Measurements from ENCODE around the gene TRIM69. TPM values are rescaled to one million over a fixed set of nuclear protein-coding genes. Genes with fewer than 3 reads are reported as not detected.

Gene TRIM69
- total and polyA plus RNA-seq, 11 donors = 32.6 to 122 (median 57.2) TPM

- DNase-seq (no peak), ATAC-seq (no peak)
- intact Hi-C loops (cut with DNase I) = no loop called here
- TF ChIP-seq POLR2A (IDR thresholded peaks at IDR 0.05) (no peak), CTCF (IDR thresholded peaks at IDR 0.05) (no peak)
- H3K9me3 ChIP-seq = no peaks in the 10 kb centered on the region
- WGBS, 4 donors = 74 to 85% (median 76%) methylated on average over 1 of the region's 1 CpG
- peaks cover 0 to 12% (median 0%) of the 10 kb centered on the region in 12 donors for H3K4me1 ChIP-seq
- no peaks in the 10 kb centered on the region for H3K27me3 ChIP-seq
- H3K4me3 ChIP-seq = no peak overlapping the region
- H3K36me3 ChIP-seq = no peaks in the 10 kb centered on the region
- H3K27ac ChIP-seq = no peak overlapping the region
These were observed 66.0 kb downstream of the TRIM69 start for GRCh38 chr15:44802336-44802735.

DNA sequence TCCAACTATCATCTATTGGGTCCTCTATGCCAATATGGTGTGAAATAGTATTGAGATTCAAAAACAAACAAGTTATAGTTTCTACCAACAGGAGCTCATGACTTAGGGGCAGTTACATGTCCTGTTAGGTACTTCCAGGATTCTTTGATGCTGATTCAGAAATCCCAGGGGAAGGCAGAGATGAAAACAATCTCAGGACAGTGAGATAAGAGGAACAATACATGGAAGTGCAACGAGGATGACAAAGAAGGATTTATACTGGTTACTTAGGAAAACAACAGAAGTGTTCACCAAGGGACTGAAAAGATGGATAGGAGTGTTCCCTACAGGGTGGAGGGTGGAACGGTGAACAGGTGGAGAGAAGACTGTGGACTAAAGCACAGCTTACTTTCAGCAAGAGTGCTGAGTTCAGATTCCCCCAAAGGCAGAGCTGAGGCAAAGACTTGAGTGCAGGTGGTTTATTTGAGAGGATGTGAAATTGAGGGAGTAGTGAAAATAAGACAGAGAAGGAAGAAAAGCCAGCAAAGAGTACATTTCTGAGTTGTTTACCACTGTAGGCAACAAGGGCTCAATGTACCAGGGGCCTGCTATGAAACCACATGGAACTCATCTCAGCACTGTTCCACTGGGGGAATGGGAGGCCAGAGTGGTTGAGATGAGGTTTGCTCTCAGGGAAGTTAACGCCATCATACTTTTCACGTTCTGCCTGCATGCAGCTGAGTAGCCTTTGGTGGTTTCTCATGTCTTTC, 68.1 kb downstream of the TRIM69 start:
- intact Hi-C loops (cut with DNase I) = no loop called here
- Histone ChIP-seq H3K4me1 (peaks cover 0 to 12% (median 0%) of the 10 kb centered on the region in 12 donors), H3K9me3 (no peaks in the 10 kb centered on the region), H3K36me3 (no peaks in the 10 kb centered on the region), H3K4me3 (no peak overlapping the region), H3K27ac (no peak overlapping the region), H3K27me3 (no peaks in the 10 kb centered on the region)
- ATAC-seq (peak in 2 of 4 donors; percentile 20 to 34), DNase-seq (no peak)
- 71 to 79% (median 72%) methylated on average over 4 of the region's 4 CpGs for WGBS, 4 donors
- TF ChIP-seq POLR2A (IDR thresholded peaks at IDR 0.05) (no peak), CTCF (IDR thresholded peaks at IDR 0.05) (no peak)

- intact Hi-C loops (cut with DNase I) = no loop called here
These were observed 72.2 kb downstream of the TRIM69 start for GRCh38 chr15:44808557-44808956.

GRCh38 chr15:44810237-44810636, 73.9 kb downstream of the TRIM69 start:
- DNase-seq (no peak), ATAC-seq (no peak)
- Histone ChIP-seq H3K4me3 (no peak overlapping the region), H3K27me3 (no peaks in the 10 kb centered on the region), H3K36me3 (no peaks in the 10 kb centered on the region), H3K27ac (no peak overlapping the region), H3K9me3 (no peaks in the 10 kb centered on the region), H3K4me1 (peaks cover 0 to 6% (median 0%) of the 10 kb centered on the region in 12 donors)
- TF ChIP-seq CTCF (IDR thresholded peaks at IDR 0.05) (no peak), POLR2A (IDR thresholded peaks at IDR 0.05) (no peak)
- whole genome bisulfite sequencing, 4 donors = 83 to 91% (median 87%) methylated on average over 10 of the region's 10 CpGs
- intact Hi-C loops (cut with DNase I) = no loop called here

More at GRCh38 chr15:44808557-44808956, 72.2 kb downstream of the TRIM69 start:
- DNase-seq = no peak
- TF ChIP-seq CTCF (IDR thresholded peaks at IDR 0.05) = no peak
- TF ChIP-seq POLR2A (IDR thresholded peaks at IDR 0.05) = no peak
- peaks cover 0 to 4% (median 0%) of the 10 kb centered on the region in 12 donors for H3K4me1 ChIP-seq
- H3K4me3 ChIP-seq = no peak overlapping the region
- no peak for ATAC-seq
- WGBS, 4 donors = 68 to 78% (median 72%) methylated on average over 4 of the region's 4 CpGs
- no peaks in the 10 kb centered on the region for H3K27me3 ChIP-seq
- no peaks in the 10 kb centered on the region for H3K36me3 ChIP-seq
- H3K9me3 ChIP-seq = no peaks in the 10 kb centered on the region
- H3K27ac ChIP-seq = no peak overlapping the region

Measured in heart left ventricle (tissue), 16 donors.